Measurements from ENCODE around the gene CHST1.

CHST1 gene

GRCh38 chr11:45671246-45672171 is 6.1 kb upstream of the CHST1 start:
- Histone ChIP-seq H3K9me3 (ENCODE audit: low read length) (no peaks in the 10 kb centered on the region), H4K20me1 (ENCODE audit: insufficient read depth, low read length) (no peaks in the 10 kb centered on the region), H3K9ac (ENCODE audit: low read length) (no peak overlapping the region), H3K4me1 (ENCODE audit: insufficient read depth, low read length, severe bottlenecking) (no peaks in the 10 kb centered on the region), H2AFZ (ENCODE audit: low read length) (no peak overlapping the region), H3K27me3 (ENCODE audit: insufficient read depth, low read length) (0 out of 2 replicates have a peak, but pooled peaks cover 4% of the 10 kb centered on the region), H3K79me2 (ENCODE audit: insufficient read depth, low read length) (no peaks in the 10 kb centered on the region), H3K36me3 (ENCODE audit: insufficient read depth, low read length) (no peaks in the 10 kb centered on the region), H3K27ac (ENCODE audit: low read depth, low read length, poor library complexity, severe bottlenecking) (no peak overlapping the region), H3K4me3 (ENCODE audit: low read depth, low read length, poor library complexity, severe bottlenecking) (no peak overlapping the region), H3K9me2 (ENCODE audit: low read depth, low read length) (no peaks in the 10 kb centered on the region), H3K4me2 (ENCODE audit: low read length) (no peak overlapping the region), H3F3A (ENCODE audit: insufficient read depth, low read length) (no peaks in the 10 kb centered on the region)
- no peak for TF ChIP-seq EZH2 (IDR thresholded peaks at IDR 0.05; ENCODE audit: borderline replicate concordance, low read length)
- TF ChIP-seq, protein P1, sequence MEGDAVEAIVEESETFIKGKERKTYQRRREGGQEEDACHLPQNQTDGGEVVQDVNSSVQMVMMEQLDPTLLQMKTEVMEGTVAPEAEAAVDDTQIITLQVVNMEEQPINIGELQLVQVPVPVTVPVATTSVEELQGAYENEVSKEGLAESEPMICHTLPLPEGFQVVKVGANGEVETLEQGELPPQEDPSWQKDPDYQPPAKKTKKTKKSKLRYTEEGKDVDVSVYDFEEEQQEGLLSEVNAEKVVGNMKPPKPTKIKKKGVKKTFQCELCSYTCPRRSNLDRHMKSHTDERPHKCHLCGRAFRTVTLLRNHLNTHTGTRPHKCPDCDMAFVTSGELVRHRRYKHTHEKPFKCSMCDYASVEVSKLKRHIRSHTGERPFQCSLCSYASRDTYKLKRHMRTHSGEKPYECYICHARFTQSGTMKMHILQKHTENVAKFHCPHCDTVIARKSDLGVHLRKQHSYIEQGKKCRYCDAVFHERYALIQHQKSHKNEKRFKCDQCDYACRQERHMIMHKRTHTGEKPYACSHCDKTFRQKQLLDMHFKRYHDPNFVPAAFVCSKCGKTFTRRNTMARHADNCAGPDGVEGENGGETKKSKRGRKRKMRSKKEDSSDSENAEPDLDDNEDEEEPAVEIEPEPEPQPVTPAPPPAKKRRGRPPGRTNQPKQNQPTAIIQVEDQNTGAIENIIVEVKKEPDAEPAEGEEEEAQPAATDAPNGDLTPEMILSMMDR (IDR thresholded peaks at IDR 0.05; ENCODE audit: low read length), result no peak

GRCh38 chr11:45670386-45671135 is 5.1 kb upstream of the CHST1 start:
- Histone ChIP-seq H3K9me2 (ENCODE audit: low read depth, low read length) (no peaks in the 10 kb centered on the region), H3K36me3 (ENCODE audit: insufficient read depth, low read length) (no peaks in the 10 kb centered on the region), H3F3A (ENCODE audit: insufficient read depth, low read length) (no peaks in the 10 kb centered on the region), H2AFZ (ENCODE audit: low read length) (no peak overlapping the region), H3K27me3 (ENCODE audit: insufficient read depth, low read length) (peaks cover 8% of the 10 kb centered on the region; the same call in 1 of the 2 replicates), H3K4me1 (ENCODE audit: insufficient read depth, low read length, severe bottlenecking) (no peaks in the 10 kb centered on the region), H3K4me2 (ENCODE audit: low read length) (no peak overlapping the region), H3K9me3 (ENCODE audit: low read length) (no peaks in the 10 kb centered on the region), H3K27ac (ENCODE audit: low read depth, low read length, poor library complexity, severe bottlenecking) (no peak overlapping the region), H3K9ac (ENCODE audit: low read length) (no peak overlapping the region), H3K4me3 (ENCODE audit: low read depth, low read length, poor library complexity, severe bottlenecking) (no peak overlapping the region), H3K79me2 (ENCODE audit: insufficient read depth, low read length) (no peaks in the 10 kb centered on the region), H4K20me1 (ENCODE audit: insufficient read depth, low read length) (no peaks in the 10 kb centered on the region)
- TF ChIP-seq, protein P1 (IDR thresholded peaks at IDR 0.05; ENCODE audit: low read length), result no peak
- no peak for TF ChIP-seq EZH2 (IDR thresholded peaks at IDR 0.05; ENCODE audit: borderline replicate concordance, low read length)

DNA sequence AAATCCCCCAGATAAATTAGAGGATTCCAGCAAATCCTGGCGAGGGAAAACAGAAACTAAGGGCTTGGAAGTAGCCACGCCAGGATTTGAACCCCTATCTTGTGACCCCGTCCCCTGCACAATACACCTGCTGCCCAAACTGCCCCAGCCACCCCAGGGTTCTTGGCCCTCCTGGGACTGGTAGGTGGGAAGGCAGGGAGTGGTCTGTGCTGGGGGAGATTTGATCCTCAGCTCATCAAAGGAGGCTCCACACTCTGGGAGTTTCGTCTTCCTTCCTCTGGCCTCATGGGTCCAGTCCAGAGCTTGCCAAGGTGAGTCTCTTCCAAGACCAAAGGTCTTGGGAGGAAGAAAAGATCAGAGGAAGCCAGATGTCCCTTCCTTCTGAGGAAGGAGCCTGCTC is 4.5 kb upstream of the CHST1 start:
- TF ChIP-seq EZH2 (IDR thresholded peaks at IDR 0.05; ENCODE audit: borderline replicate concordance, low read length), result no peak
- TF ChIP-seq, protein P1 (IDR thresholded peaks at IDR 0.05; ENCODE audit: low read length), result no peak
- H3K9me2 ChIP-seq (ENCODE audit: low read depth, low read length), result no peaks in the 10 kb centered on the region
- H3K36me3 ChIP-seq (ENCODE audit: insufficient read depth, low read length), result no peaks in the 10 kb centered on the region
- no peak overlapping the region for H2AFZ ChIP-seq (ENCODE audit: low read length)
- peaks cover 8% of the 10 kb centered on the region; the same call in 1 of the 2 replicates for H3K27me3 ChIP-seq (ENCODE audit: insufficient read depth, low read length)
- no peak overlapping the region for H3K4me3 ChIP-seq (ENCODE audit: low read depth, low read length, poor library complexity, severe bottlenecking)
- H3K4me1 ChIP-seq (ENCODE audit: insufficient read depth, low read length, severe bottlenecking), result no peaks in the 10 kb centered on the region
- no peak overlapping the region for H3K4me2 ChIP-seq (ENCODE audit: low read length)
- no peak overlapping the region for H3K27ac ChIP-seq (ENCODE audit: low read depth, low read length, poor library complexity, severe bottlenecking)
- H3F3A ChIP-seq (ENCODE audit: insufficient read depth, low read length), result no peaks in the 10 kb centered on the region
- no peak overlapping the region for H3K9ac ChIP-seq (ENCODE audit: low read length)
- H3K79me2 ChIP-seq (ENCODE audit: insufficient read depth, low read length), result no peaks in the 10 kb centered on the region
- no peaks in the 10 kb centered on the region for H3K9me3 ChIP-seq (ENCODE audit: low read length)
- H4K20me1 ChIP-seq (ENCODE audit: insufficient read depth, low read length), result no peaks in the 10 kb centered on the region

Measured in OCI-LY1 (cell line).